ENCODE measurements around the gene KMO. TPM values are rescaled to one million over a fixed set of nuclear protein-coding genes. Genes with fewer than 3 reads are reported as not detected.

The KMO gene
- total and polyA plus RNA-seq, 2 of the 8 experiments (the other 6 are each of a cell fraction or from before 2014, with no cell fraction given) = not detected

- TF ChIP-seq, protein P1, sequence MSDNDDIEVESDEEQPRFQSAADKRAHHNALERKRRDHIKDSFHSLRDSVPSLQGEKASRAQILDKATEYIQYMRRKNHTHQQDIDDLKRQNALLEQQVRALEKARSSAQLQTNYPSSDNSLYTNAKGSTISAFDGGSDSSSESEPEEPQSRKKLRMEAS (IDR thresholded peaks at IDR 0.05) = no peak
- TF ChIP-seq NRF1 (IDR thresholded peaks at IDR 0.05; ENCODE audit: low read depth, low read length) = no peak
- TF ChIP-seq SIN3A (conservative IDR thresholded peaks at IDR 0.05 in 1 of 2, IDR thresholded peaks at IDR 0.05 in 1 of 2; ENCODE audit: low read depth in 1 of 2, low read length in 2 of 2) = no peak
- no peak for TF ChIP-seq POLR2AphosphoS5 (IDR thresholded peaks at IDR 0.05; ENCODE audit: low read depth, low read length)
These were observed 98.7 kb downstream of the KMO start (continued) for GRCh38 chr1:241630899-241631298.
